Mesenchymal stem cell (in vitro differentiated cells and primary cell): ENCODE measurements around the gene UPP2.

Source experiments
- DNase-seq: peaks from one replicate; pipeline ENCODE4 v3.0.0-alpha.2; 2013
- H2AFZ ChIP-seq: one replicate; pipeline ENCODE4 v1.6.1; 2013; ENCODE audit warnings: low read depth, mild to moderate bottlenecking, control low read depth, inconsistent platforms, low read length, moderate library complexity
- H2AK5ac ChIP-seq: 2 replicates; pipeline ENCODE4 v1.6.1; 2013; ENCODE audit warnings: low read length, moderate library complexity, mild to moderate bottlenecking, inconsistent platforms; ENCODE audit not compliant: severe bottlenecking
- H2BK120ac ChIP-seq: one replicate; pipeline ENCODE4 v1.6.1; 2013; ENCODE audit warnings: low read depth, mild to moderate bottlenecking, inconsistent platforms, low read length, moderate library complexity
- H2BK12ac ChIP-seq, 2 experiments: one replicate each; pipeline ENCODE4 v1.6.1; 2013; ENCODE audit warnings: inconsistent platforms in 2 of 2, low read length in 2 of 2, mild to moderate bottlenecking in 2 of 2, moderate library complexity in 2 of 2, control low read depth in 1 of 2
- H2BK15ac ChIP-seq: one replicate; pipeline ENCODE4 v1.6.1; 2013; ENCODE audit warnings: mild to moderate bottlenecking, low read depth, inconsistent platforms; ENCODE audit not compliant: poor library complexity, severe bottlenecking
- H2BK5ac ChIP-seq: 2 replicates; pipeline ENCODE4 v1.6.1; 2013; ENCODE audit warnings: low read depth, mild to moderate bottlenecking, low read length, control low read depth, inconsistent platforms; ENCODE audit not compliant: poor library complexity, severe bottlenecking
- H3K14ac ChIP-seq, 2 experiments: one replicate each; pipeline ENCODE4 v1.6.1; 2013; ENCODE audit warnings: inconsistent platforms in 2 of 2, low read length in 2 of 2, control low read depth in 1 of 2, mild to moderate bottlenecking in 1 of 2, moderate library complexity in 1 of 2
- H3K18ac ChIP-seq, 2 experiments: one replicate each; pipeline ENCODE4 v1.6.1; 2013; ENCODE audit warnings: inconsistent platforms in 2 of 2, low read length in 2 of 2, control low read depth in 1 of 2, low read depth in 1 of 2, mild to moderate bottlenecking in 1 of 2
- H3K23ac ChIP-seq, 2 experiments: one replicate each; pipeline ENCODE4 v1.6.1; 2013; ENCODE audit warnings: inconsistent platforms in 2 of 2, low read length in 2 of 2, mild to moderate bottlenecking in 2 of 2, moderate library complexity in 2 of 2, control low read depth in 1 of 2
- H3K27ac ChIP-seq: 2 replicates; pipeline ENCODE4 v1.5.1; 2013; ENCODE audit warnings: mild to moderate bottlenecking, moderate library complexity, low read length, control low read depth, inconsistent platforms; ENCODE audit not compliant: poor library complexity, severe bottlenecking
- H3K27me3 ChIP-seq, 2 experiments: 2 replicates each; pipeline versions ENCODE4 v1.6.1 to v1.7.0; 2013; ENCODE audit warnings: low read length in 2 of 2, mild to moderate bottlenecking in 2 of 2, moderate library complexity in 2 of 2, control low read depth in 1 of 2, inconsistent platforms in 1 of 2; ENCODE audit not compliant: control insufficient read depth in 1 of 2, insufficient read depth in 1 of 2
- H3K36me3 ChIP-seq, 2 experiments: 2 replicates each; pipeline versions ENCODE4 v1.6.1 to v1.7.0; 2013; ENCODE audit warnings: low read length in 2 of 2, control low read depth in 1 of 2, inconsistent platforms in 1 of 2, low read depth in 1 of 2, mild to moderate bottlenecking in 1 of 2; ENCODE audit not compliant: insufficient read depth in 2 of 2, control insufficient read depth in 1 of 2
- H3K4ac ChIP-seq, 2 experiments: one replicate each; pipeline ENCODE4 v1.6.1; 2013; ENCODE audit warnings: inconsistent platforms in 2 of 2, low read length in 2 of 2, mild to moderate bottlenecking in 2 of 2, moderate library complexity in 2 of 2, control low read depth in 1 of 2, low read depth in 1 of 2
- H3K4me1 ChIP-seq: 2 replicates; pipeline ENCODE4 v1.6.1; 2013; ENCODE audit warnings: low read depth, low read length, control low read depth; ENCODE audit not compliant: control insufficient read depth, insufficient read depth
- H3K4me2 ChIP-seq: 2 replicates; pipeline ENCODE4 v1.6.1; 2013; ENCODE audit warnings: low read length, mild to moderate bottlenecking, inconsistent platforms; ENCODE audit not compliant: poor library complexity, severe bottlenecking
- H3K4me3 ChIP-seq, 2 experiments: 2 replicates each; pipeline versions ENCODE4 v1.5.1 to v1.7.0; 2013; ENCODE audit warnings: low read length in 2 of 2, mild to moderate bottlenecking in 2 of 2, control low read depth in 1 of 2, low read depth in 1 of 2; ENCODE audit not compliant: insufficient read depth in 1 of 2
- H3K79me1 ChIP-seq: replicated peaks from 2 replicates; pipeline ENCODE4 v1.6.1; 2013; ENCODE audit warnings: mild to moderate bottlenecking, control low read depth, low read length, inconsistent platforms; ENCODE audit not compliant: poor library complexity, severe bottlenecking
- H3K9ac ChIP-seq: 2 replicates; pipeline ENCODE4 v1.7.0; 2013; ENCODE audit warnings: mild to moderate bottlenecking, low read length, moderate library complexity
- H3K9me3 ChIP-seq: 2 replicates; pipeline ENCODE4 v1.7.0; 2013; ENCODE audit warnings: mild to moderate bottlenecking, low read length; ENCODE audit not compliant: control insufficient read depth
- H4K8ac ChIP-seq: one replicate; pipeline ENCODE4 v1.6.1; 2013; ENCODE audit warnings: inconsistent platforms, mild to moderate bottlenecking, low read length, moderate library complexity
- H4K91ac ChIP-seq: one replicate; pipeline ENCODE4 v1.6.1; 2013; ENCODE audit warnings: mild to moderate bottlenecking, low read length, inconsistent platforms
- WGBS: methylation state at CpG from one replicate; pipeline ENCODE4 v1.1.7; 2013; ENCODE audit warnings: mixed read lengths; 5-methylcytosine and 5-hydroxymethylcytosine counted together

The UPP2 gene

GRCh38 chr2:158127380-158127804, 25.7 kb downstream of the UPP2 start:
- Histone ChIP-seq H2AK5ac (no peak overlapping the region), H3K4ac (no peak overlapping the region), H4K8ac (no peak overlapping the region), H2BK15ac (no peak overlapping the region), H3K4me2 (no peak overlapping the region), H2BK120ac (no peak overlapping the region), H3K9me3 (no peaks in the 10 kb centered on the region), H3K14ac (no peak overlapping the region), H3K27ac (no peak overlapping the region), H3K4me1 (peaks cover 15% of the 10 kb centered on the region), H3K18ac (no peak overlapping the region), H3K27me3 (peaks cover 0 to 7% of the 10 kb centered on the region in 2 experiments), H2BK5ac (no peak overlapping the region), H3K36me3 (no peaks in the 10 kb centered on the region), H4K91ac (no peak overlapping the region), H3K4me3 (no peak overlapping the region), H2AFZ (no peak overlapping the region), H3K9ac (no peak overlapping the region), H3K23ac (no peak overlapping the region), H2BK12ac (no peak overlapping the region), H3K79me1 (no peaks in the 10 kb centered on the region)
- 80% methylated on average over 1 of the region's 1 CpG for WGBS
- DNase-seq = no peak

GRCh38 chr2:158128168-158128973, 26.7 kb downstream of the UPP2 start:
- no peaks in the 10 kb centered on the region for H3K36me3 ChIP-seq
- no peaks in the 10 kb centered on the region for H3K79me1 ChIP-seq
- no peak overlapping the region for H4K91ac ChIP-seq
- 78% methylated on average over 2 of the region's 2 CpGs for WGBS
- H3K4me3 ChIP-seq = no peak overlapping the region
- no peak overlapping the region for H2BK120ac ChIP-seq
- no peak for DNase-seq
- no peaks in the 10 kb centered on the region for H3K9me3 ChIP-seq
- no peak overlapping the region for H3K4me2 ChIP-seq
- H3K23ac ChIP-seq = no peak overlapping the region
- no peak overlapping the region for H3K9ac ChIP-seq
- no peak overlapping the region for H3K18ac ChIP-seq
- peaks cover 0 to 7% of the 10 kb centered on the region in 2 experiments for H3K27me3 ChIP-seq
- no peak overlapping the region for H2BK12ac ChIP-seq
- no peak overlapping the region for H2BK5ac ChIP-seq
- H3K27ac ChIP-seq = no peak overlapping the region
- H3K14ac ChIP-seq = no peak overlapping the region
- H3K4ac ChIP-seq = no peak overlapping the region
- no peak overlapping the region for H2AFZ ChIP-seq
- H3K4me1 ChIP-seq = peaks cover 15% of the 10 kb centered on the region
- H2BK15ac ChIP-seq = no peak overlapping the region
- no peak overlapping the region for H2AK5ac ChIP-seq
- no peak overlapping the region for H4K8ac ChIP-seq

GRCh38 chr2:158129037-158129436, 27.4 kb downstream of the UPP2 start:
- Histone ChIP-seq H2BK15ac (no peak overlapping the region), H3K9me3 (no peaks in the 10 kb centered on the region), H2BK120ac (no peak overlapping the region), H4K91ac (no peak overlapping the region), H3K4me2 (no peak overlapping the region), H3K18ac (no peak overlapping the region), H2BK5ac (no peak overlapping the region), H3K27me3 (peaks cover 0 to 5% of the 10 kb centered on the region in 2 experiments), H3K36me3 (no peaks in the 10 kb centered on the region), H2AFZ (no peak overlapping the region), H3K9ac (no peak overlapping the region), H3K27ac (no peak overlapping the region), H4K8ac (no peak overlapping the region), H2BK12ac (no peak overlapping the region), H3K4ac (no peak overlapping the region), H3K14ac (no peak overlapping the region), H3K79me1 (no peaks in the 10 kb centered on the region), H3K23ac (no peak overlapping the region), H3K4me3 (no peak overlapping the region), H3K4me1 (peaks cover 15% of the 10 kb centered on the region), H2AK5ac (peak overlapping the region; percentile 65)
- DNase-seq = no peak
- WGBS = 66% methylated on average over 5 of the region's 5 CpGs

- H3K79me1 ChIP-seq = no peaks in the 10 kb centered on the region
- no peak overlapping the region for H3K4ac ChIP-seq
- H3K14ac ChIP-seq = no peak overlapping the region
- H3K4me1 ChIP-seq = peaks cover 11% of the 10 kb centered on the region
- no peak overlapping the region for H2BK120ac ChIP-seq
- H3K9ac ChIP-seq = no peak overlapping the region
- peak overlapping the region; percentile 74 for H3K27ac ChIP-seq
- peak overlapping the region; percentile 91 for H2AK5ac ChIP-seq
- H2BK15ac ChIP-seq = no peak overlapping the region
- H3K18ac ChIP-seq = no peak overlapping the region
- 75% methylated on average over 2 of the region's 2 CpGs for WGBS
- no peak overlapping the region for H3K4me2 ChIP-seq
- H3K36me3 ChIP-seq = no peaks in the 10 kb centered on the region
- H2AFZ ChIP-seq = no peak overlapping the region
- H4K91ac ChIP-seq = no peak overlapping the region
- H4K8ac ChIP-seq = no peak overlapping the region
- no peak overlapping the region for H2BK5ac ChIP-seq
- no peak overlapping the region for H3K23ac ChIP-seq
- H3K9me3 ChIP-seq = no peaks in the 10 kb centered on the region
- no peak overlapping the region for H3K4me3 ChIP-seq
- H3K27me3 ChIP-seq = no peaks in the 10 kb centered on the region
- DNase-seq = no peak
- no peak overlapping the region for H2BK12ac ChIP-seq
These were observed 29.3 kb downstream of the UPP2 start for GRCh38 chr2:158130832-158131473.
